ENCODE results near the gene EHHADH.

Gene EHHADH

GRCh38 chr3:185188816-185189215, 65.0 kb downstream of the EHHADH start:
- DNase-seq: no peak

- no peak for DNase-seq
These were observed 66.5 kb downstream of the EHHADH start for GRCh38 chr3:185187391-185187790.

- DNase-seq: peak; percentile 58
These were observed 77.0 kb downstream of the EHHADH start for GRCh38 chr3:185176750-185177359.

- DNase-seq: peak; percentile 74
These were observed 78.4 kb downstream of the EHHADH start for GRCh38 chr3:185175370-185175987.

- DNase-seq: no peak
These were observed 81.5 kb downstream of the EHHADH start for GRCh38 chr3:185172086-185173049.

- no peak for DNase-seq
These were observed 89.2 kb downstream of the EHHADH start for GRCh38 chr3:185164428-185165217.

GRCh38 chr3:185162634-185163033, 91.2 kb downstream of the EHHADH start:
- DNase-seq: no peak

- no peak for DNase-seq
These were observed 92.1 kb downstream of the EHHADH start for GRCh38 chr3:185161761-185162160.

GRCh38 chr3:185157347-185157746, 96.5 kb downstream of the EHHADH start:
- DNase-seq: no peak

GRCh38 chr3:185155678-185156077, 98.2 kb downstream of the EHHADH start:
- no peak for DNase-seq

- DNase-seq: peak; percentile 54
These were observed 99.8 kb downstream of the EHHADH start for GRCh38 chr3:185153861-185154629.

- DNase-seq: peak; percentile 67
These were observed 100.6 kb downstream of the EHHADH start for GRCh38 chr3:185153171-185153771.

- DNase-seq: peak; percentile 88
These were observed 101.3 kb downstream of the EHHADH start, which contains the start of gene C3orf70 for GRCh38 chr3:185152410-185153170. TSS of gene C3orf70 (minus strand) at chr3:185153060. CDS start at chr3:185152823, 237 bp downstream.

GRCh38 chr3:185151964-185152409, 101.9 kb downstream of the EHHADH start:
- no peak for DNase-seq

- DNase-seq: no peak
These were observed 102.5 kb downstream of the EHHADH start for GRCh38 chr3:185151101-185151963.

- DNase-seq: no peak
These were observed 103.3 kb downstream of the EHHADH start for GRCh38 chr3:185150561-185150960.

GRCh38 chr3:185149591-185149990, 104.3 kb downstream of the EHHADH start:
- no peak for DNase-seq

- DNase-seq: no peak
These were observed 108.3 kb downstream of the EHHADH start for GRCh38 chr3:185145511-185145910.

GRCh38 chr3:185144784-185145183, 109.1 kb downstream of the EHHADH start:
- no peak for DNase-seq

All from right forelimb (tissue), 1 donor.